ENCODE measurements around the gene HIBADH.

The HIBADH gene

GRCh38 chr7:27662490-27663205 lies at the start of gene HIBADH:
Gene HIBADH, minus strand, starts transcription at chr7:27662883. Its CDS starts 95 bp downstream, at chr7:27662788.
- H3K27me3 ChIP-seq (ENCODE audit: insufficient read depth, low read length): no peaks in the 10 kb centered on the region
- peaks cover 13% of the 10 kb centered on the region for H3K79me2 ChIP-seq (ENCODE audit: control insufficient read depth, insufficient read depth, low read length, unreplicated experiment)
- H3K27ac ChIP-seq (ENCODE audit: low read depth, low read length): peak within 1 kb of the TSS; percentile 62
- peak within 1 kb of the TSS; percentile 93 for H3K4me3 ChIP-seq (ENCODE audit: low read depth, low read length)
- H3K4me1 ChIP-seq (ENCODE audit: control insufficient read depth, insufficient read depth, low read length, unreplicated experiment): peaks cover 7% of the 10 kb centered on the region
- H3K36me3 ChIP-seq (ENCODE audit: insufficient read depth, low read length): no peaks in the 10 kb centered on the region
- peak within 1 kb of the TSS; percentile 95 for H2AFZ ChIP-seq (ENCODE audit: low read length, unreplicated experiment)

GRCh38 chr7:27712217-27712616 lies 49.5 kb upstream of the HIBADH start:
- Histone ChIP-seq H3K36me3 (ENCODE audit: insufficient read depth, low read length) (no peaks in the 10 kb centered on the region), H3K27ac (ENCODE audit: low read depth, low read length) (no peak overlapping the region), H3K79me2 (ENCODE audit: control insufficient read depth, insufficient read depth, low read length, unreplicated experiment) (no peaks in the 10 kb centered on the region), H3K4me1 (ENCODE audit: control insufficient read depth, insufficient read depth, low read length, unreplicated experiment) (peaks cover 34% of the 10 kb centered on the region), H3K4me3 (ENCODE audit: low read depth, low read length) (no peak overlapping the region), H3K27me3 (ENCODE audit: insufficient read depth, low read length) (no peaks in the 10 kb centered on the region), H2AFZ (ENCODE audit: low read length, unreplicated experiment) (no peak overlapping the region)

GRCh38 chr7:27709137-27710075 lies 46.7 kb upstream of the HIBADH start:
- Histone ChIP-seq H3K4me1 (ENCODE audit: control insufficient read depth, insufficient read depth, low read length, unreplicated experiment) (peaks cover 25% of the 10 kb centered on the region), H3K27ac (ENCODE audit: low read depth, low read length) (peak overlapping the region; percentile 38; the same call in 1 of the 2 replicates), H3K4me3 (ENCODE audit: low read depth, low read length) (peak overlapping the region; percentile 4; the same call in 1 of the 2 replicates), H3K36me3 (ENCODE audit: insufficient read depth, low read length) (no peaks in the 10 kb centered on the region), H2AFZ (ENCODE audit: low read length, unreplicated experiment) (peak overlapping the region; percentile 55), H3K79me2 (ENCODE audit: control insufficient read depth, insufficient read depth, low read length, unreplicated experiment) (no peaks in the 10 kb centered on the region), H3K27me3 (ENCODE audit: insufficient read depth, low read length) (no peaks in the 10 kb centered on the region)

- no peak overlapping the region for H3K4me3 ChIP-seq (ENCODE audit: low read depth, low read length)
- no peaks in the 10 kb centered on the region for H3K79me2 ChIP-seq (ENCODE audit: control insufficient read depth, insufficient read depth, low read length, unreplicated experiment)
- no peaks in the 10 kb centered on the region for H3K36me3 ChIP-seq (ENCODE audit: insufficient read depth, low read length)
- no peak overlapping the region for H3K27ac ChIP-seq (ENCODE audit: low read depth, low read length)
- H3K27me3 ChIP-seq (ENCODE audit: insufficient read depth, low read length): no peaks in the 10 kb centered on the region
- peaks cover 22% of the 10 kb centered on the region for H3K4me1 ChIP-seq (ENCODE audit: control insufficient read depth, insufficient read depth, low read length, unreplicated experiment)
- H2AFZ ChIP-seq (ENCODE audit: low read length, unreplicated experiment): no peak overlapping the region
Observed at GRCh38 chr7:27708485-27708884, 45.8 kb upstream of the HIBADH start.

GRCh38 chr7:27705200-27705594 lies 42.5 kb upstream of the HIBADH start:
- no peak overlapping the region for H2AFZ ChIP-seq (ENCODE audit: low read length, unreplicated experiment)
- no peaks in the 10 kb centered on the region for H3K27me3 ChIP-seq (ENCODE audit: insufficient read depth, low read length)
- H3K36me3 ChIP-seq (ENCODE audit: insufficient read depth, low read length): no peaks in the 10 kb centered on the region
- peaks cover 22% of the 10 kb centered on the region for H3K4me1 ChIP-seq (ENCODE audit: control insufficient read depth, insufficient read depth, low read length, unreplicated experiment)
- no peaks in the 10 kb centered on the region for H3K79me2 ChIP-seq (ENCODE audit: control insufficient read depth, insufficient read depth, low read length, unreplicated experiment)
- no peak overlapping the region for H3K4me3 ChIP-seq (ENCODE audit: low read depth, low read length)
- no peak overlapping the region for H3K27ac ChIP-seq (ENCODE audit: low read depth, low read length)

GRCh38 chr7:27704422-27705199 lies 41.9 kb upstream of the HIBADH start:
- Histone ChIP-seq H3K4me1 (ENCODE audit: control insufficient read depth, insufficient read depth, low read length, unreplicated experiment) (peaks cover 16% of the 10 kb centered on the region), H3K27ac (ENCODE audit: low read depth, low read length) (no peak overlapping the region), H2AFZ (ENCODE audit: low read length, unreplicated experiment) (no peak overlapping the region), H3K79me2 (ENCODE audit: control insufficient read depth, insufficient read depth, low read length, unreplicated experiment) (no peaks in the 10 kb centered on the region), H3K4me3 (ENCODE audit: low read depth, low read length) (no peak overlapping the region), H3K36me3 (ENCODE audit: insufficient read depth, low read length) (no peaks in the 10 kb centered on the region), H3K27me3 (ENCODE audit: insufficient read depth, low read length) (no peaks in the 10 kb centered on the region)

- Histone ChIP-seq H3K36me3 (ENCODE audit: insufficient read depth, low read length) (no peaks in the 10 kb centered on the region), H2AFZ (ENCODE audit: low read length, unreplicated experiment) (no peak overlapping the region), H3K4me3 (ENCODE audit: low read depth, low read length) (no peak overlapping the region), H3K4me1 (ENCODE audit: control insufficient read depth, insufficient read depth, low read length, unreplicated experiment) (peaks cover 6% of the 10 kb centered on the region), H3K27me3 (ENCODE audit: insufficient read depth, low read length) (no peaks in the 10 kb centered on the region), H3K79me2 (ENCODE audit: control insufficient read depth, insufficient read depth, low read length, unreplicated experiment) (no peaks in the 10 kb centered on the region), H3K27ac (ENCODE audit: low read depth, low read length) (no peak overlapping the region)
Observed at GRCh38 chr7:27703181-27703580, 40.5 kb upstream of the HIBADH start.

- Histone ChIP-seq H3K79me2 (ENCODE audit: control insufficient read depth, insufficient read depth, low read length, unreplicated experiment) (no peaks in the 10 kb centered on the region), H3K27ac (ENCODE audit: low read depth, low read length) (no peak overlapping the region)
Observed at GRCh38 chr7:27700501-27700900, 37.8 kb upstream of the HIBADH start.

GRCh38 chr7:27699751-27700150 lies 37.1 kb upstream of the HIBADH start:
- Histone ChIP-seq H2AFZ (ENCODE audit: low read length, unreplicated experiment) (no peak overlapping the region), H3K4me3 (ENCODE audit: low read depth, low read length) (no peak overlapping the region), H3K27ac (ENCODE audit: low read depth, low read length) (no peak overlapping the region), H3K27me3 (ENCODE audit: insufficient read depth, low read length) (no peaks in the 10 kb centered on the region), H3K79me2 (ENCODE audit: control insufficient read depth, insufficient read depth, low read length, unreplicated experiment) (no peaks in the 10 kb centered on the region), H3K4me1 (ENCODE audit: control insufficient read depth, insufficient read depth, low read length, unreplicated experiment) (no peaks in the 10 kb centered on the region), H3K36me3 (ENCODE audit: insufficient read depth, low read length) (no peaks in the 10 kb centered on the region)

More at GRCh38 chr7:27700501-27700900, 37.8 kb upstream of the HIBADH start:
- H3K27me3 ChIP-seq (ENCODE audit: insufficient read depth, low read length): no peaks in the 10 kb centered on the region
- peaks cover 6% of the 10 kb centered on the region for H3K4me1 ChIP-seq (ENCODE audit: control insufficient read depth, insufficient read depth, low read length, unreplicated experiment)
- no peaks in the 10 kb centered on the region for H3K36me3 ChIP-seq (ENCODE audit: insufficient read depth, low read length)
- H2AFZ ChIP-seq (ENCODE audit: low read length, unreplicated experiment): no peak overlapping the region
- H3K4me3 ChIP-seq (ENCODE audit: low read depth, low read length): no peak overlapping the region

GRCh38 chr7:27697861-27698430 lies 35.3 kb upstream of the HIBADH start:
- Histone ChIP-seq H3K27ac (ENCODE audit: low read depth, low read length) (no peak overlapping the region), H3K27me3 (ENCODE audit: insufficient read depth, low read length) (no peaks in the 10 kb centered on the region), H3K36me3 (ENCODE audit: insufficient read depth, low read length) (no peaks in the 10 kb centered on the region), H2AFZ (ENCODE audit: low read length, unreplicated experiment) (no peak overlapping the region), H3K79me2 (ENCODE audit: control insufficient read depth, insufficient read depth, low read length, unreplicated experiment) (no peaks in the 10 kb centered on the region), H3K4me3 (ENCODE audit: low read depth, low read length) (no peak overlapping the region), H3K4me1 (ENCODE audit: control insufficient read depth, insufficient read depth, low read length, unreplicated experiment) (peaks cover 9% of the 10 kb centered on the region)
